Esophagus squamous epithelium (tissue), 5 donors: ENCODE data around the gene REEP1. TPM values are rescaled to one million over a fixed set of nuclear protein-coding genes. Genes with fewer than 3 reads are reported as not detected.

Experiments
- DNase-seq: peaks from one replicate; lab custom pipeline; 2025; lab: John Stamatoyannopoulos, UW
- H3K27ac ChIP-seq, 4 donors: fragments of 200-600 bp; sonication (generic); one replicate each; pipeline ENCODE4 v1.5.1; 2016 to 2019; ENCODE audit warnings: mild to moderate bottlenecking in 1 of 4
- H3K27me3 ChIP-seq, 4 donors: fragments of 200-600 bp; sonication (generic); 1 replicate in 3 of 4; 2 replicates in 1 of 4; pipeline versions ENCODE4 v1.5.1 to v1.6.0; 2017 to 2021; ENCODE audit warnings: antibody characterized with exemption in 1 of 4
- H3K36me3 ChIP-seq, 3 donors: fragments of 200-600 bp; sonication (generic); one replicate each; pipeline ENCODE4 v1.5.1; 2016 to 2019
- H3K4me1 ChIP-seq, 3 donors: fragments of 200-600 bp; sonication (generic); one replicate each; pipeline ENCODE4 v1.5.1; 2017 to 2019
- H3K4me3 ChIP-seq, 4 donors: fragments of 200-600 bp; sonication (generic); 1 replicate in 3 of 4; 2 replicates in 1 of 4; pipeline ENCODE4 v1.5.1; 2016 to 2019; ENCODE audit warnings: mild to moderate bottlenecking in 2 of 4, moderate library complexity in 1 of 4
- H3K9me3 ChIP-seq, 3 donors: fragments of 200-600 bp; sonication (generic); one replicate each; pipeline ENCODE4 v1.5.1; 2016 to 2019
- POLR2A ChIP-seq, 4 donors: fragments of 450-650 bp; IDR thresholded peaks; one replicate each; pipeline ENCODE4 v1.6.1; 2017; ENCODE audit warnings: antibody characterized with exemption in 4 of 4, mild to moderate bottlenecking in 4 of 4, moderate library complexity in 3 of 4
- WGBS, 2 donors: methylation state at CpG; one replicate each; pipeline ENCODE4 v1.1.5; 2018; 5-methylcytosine and 5-hydroxymethylcytosine counted together
- intact Hi-C: fragments of 100-400 bp; cut with DNase I; formaldehyde crosslinking; loops from one replicate; pipeline ENCODE4 v1.15.0; 2022
- total RNA-seq, 4 donors: library from RNA; depleted of rRNA; stranded (reverse); fragments of >200 nt; gene quantifications; one replicate each; pipeline ENCODE4 v1.1.0, GENCODE V29; 2016
- TF ChIP-seq, protein P1 (sequence below), 6 experiments: fragments of 450-650 bp in 4 of 6; fragments of 200-600 bp in 2 of 6; sonication (generic) in 2 of 6; IDR thresholded peaks; one replicate each; pipeline ENCODE4 v1.5.1; 2016 to 2019; ENCODE audit warnings: antibody characterized with exemption in 6 of 6, mild to moderate bottlenecking in 4 of 6, moderate library complexity in 4 of 6
- donor health status: DM: yes; HTN: yes; CAD: no.

REEP1 gene
- total RNA-seq, 4 donors from 2014 or later = 0.83 to 10.3 (median 2.0) TPM

DNA sequence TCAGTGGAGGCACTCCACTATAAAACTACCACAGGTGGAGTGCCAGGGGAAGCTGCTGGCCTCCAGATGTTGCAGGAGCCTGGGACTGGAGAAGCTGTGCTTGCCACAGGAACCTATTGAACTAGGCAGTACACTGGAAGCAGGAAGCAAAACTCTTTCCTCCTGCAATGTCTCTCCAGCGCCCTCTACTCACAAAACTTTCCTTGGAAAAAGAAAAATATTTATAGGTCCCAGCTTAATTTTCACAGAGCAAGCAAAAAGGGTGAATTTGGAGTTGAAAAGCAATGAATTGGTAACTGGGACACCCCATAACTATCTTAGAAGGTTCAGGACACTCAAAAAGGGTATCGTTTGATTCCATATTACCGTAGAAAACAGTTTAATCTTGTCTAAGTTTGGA, 33.2 kb upstream of the REEP1 start:
- no peaks in the 10 kb centered on the region for H3K27me3 ChIP-seq
- H3K9me3 ChIP-seq = no peaks in the 10 kb centered on the region
- H3K27ac ChIP-seq = no peak overlapping the region
- intact Hi-C loops = no loop called here
- no peak for DNase-seq
- H3K4me3 ChIP-seq = no peak overlapping the region
- TF ChIP-seq POLR2A (IDR thresholded peaks at IDR 0.05) = no peak
- TF ChIP-seq, protein P1, sequence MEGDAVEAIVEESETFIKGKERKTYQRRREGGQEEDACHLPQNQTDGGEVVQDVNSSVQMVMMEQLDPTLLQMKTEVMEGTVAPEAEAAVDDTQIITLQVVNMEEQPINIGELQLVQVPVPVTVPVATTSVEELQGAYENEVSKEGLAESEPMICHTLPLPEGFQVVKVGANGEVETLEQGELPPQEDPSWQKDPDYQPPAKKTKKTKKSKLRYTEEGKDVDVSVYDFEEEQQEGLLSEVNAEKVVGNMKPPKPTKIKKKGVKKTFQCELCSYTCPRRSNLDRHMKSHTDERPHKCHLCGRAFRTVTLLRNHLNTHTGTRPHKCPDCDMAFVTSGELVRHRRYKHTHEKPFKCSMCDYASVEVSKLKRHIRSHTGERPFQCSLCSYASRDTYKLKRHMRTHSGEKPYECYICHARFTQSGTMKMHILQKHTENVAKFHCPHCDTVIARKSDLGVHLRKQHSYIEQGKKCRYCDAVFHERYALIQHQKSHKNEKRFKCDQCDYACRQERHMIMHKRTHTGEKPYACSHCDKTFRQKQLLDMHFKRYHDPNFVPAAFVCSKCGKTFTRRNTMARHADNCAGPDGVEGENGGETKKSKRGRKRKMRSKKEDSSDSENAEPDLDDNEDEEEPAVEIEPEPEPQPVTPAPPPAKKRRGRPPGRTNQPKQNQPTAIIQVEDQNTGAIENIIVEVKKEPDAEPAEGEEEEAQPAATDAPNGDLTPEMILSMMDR (IDR thresholded peaks at IDR 0.05) = no peak
- H3K4me1 ChIP-seq = peaks cover 4 to 17% (median 9%) of the 10 kb centered on the region in 3 donors
- H3K36me3 ChIP-seq = no peaks in the 10 kb centered on the region
- 93% methylated on average over 3 of the region's 3 CpGs for WGBS, 2 donors

DNA sequence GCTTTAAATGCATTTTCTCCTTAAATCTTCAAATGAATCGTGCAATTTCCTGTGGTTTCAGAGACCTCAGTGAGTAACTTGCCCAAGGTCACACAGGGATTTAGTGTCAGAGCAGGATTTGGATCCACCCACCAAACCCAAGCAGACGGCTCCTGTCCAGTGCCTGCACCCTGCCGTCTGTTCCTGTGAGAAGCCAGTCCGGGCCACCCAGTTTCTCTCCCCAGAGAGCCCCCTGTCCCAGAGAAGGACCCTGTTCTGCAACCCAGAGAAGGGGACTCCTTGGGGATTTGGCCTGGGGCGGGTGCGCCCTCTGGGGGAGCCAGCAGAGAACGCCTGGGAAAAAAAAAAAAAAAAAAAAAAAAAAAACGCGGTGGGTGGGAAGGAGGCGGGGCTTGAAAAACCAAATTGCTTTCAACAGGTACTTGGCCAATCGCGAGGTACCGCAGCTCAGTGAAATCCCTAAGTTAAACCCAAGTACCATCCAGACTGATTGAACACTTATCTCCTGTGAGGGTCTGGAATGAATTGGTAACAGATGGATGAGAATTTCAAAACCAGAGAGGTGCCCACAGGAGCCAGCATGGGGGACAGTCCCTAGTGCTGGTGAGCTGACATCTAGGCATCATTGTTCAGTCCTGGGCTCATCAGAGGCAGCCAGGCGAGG, 30.9 kb upstream of the REEP1 start:
- H3K27ac ChIP-seq = no peak overlapping the region
- H3K36me3 ChIP-seq = no peaks in the 10 kb centered on the region
- intact Hi-C loops = loop anchor here (5.0 kb wide), 1 partner anchor 146 kb away; no protein-coding TSS in a partner anchor
- peak overlapping the region in 2 of 4 donors; percentile 22 to 46 for H3K4me3 ChIP-seq
- H3K9me3 ChIP-seq = no peaks in the 10 kb centered on the region
- H3K27me3 ChIP-seq = no peaks in the 10 kb centered on the region
- 6 to 7% methylated on average over 9 to 11 of the region's 14 CpGs for WGBS, 2 donors
- peaks cover 4 to 17% (median 9%) of the 10 kb centered on the region in 3 donors for H3K4me1 ChIP-seq
- TF ChIP-seq, protein P1 (IDR thresholded peaks at IDR 0.05) = peak in 5 of 6 experiments; percentile 27 to 49 (median 31)
- TF ChIP-seq POLR2A (IDR thresholded peaks at IDR 0.05) = no peak
- no peak for DNase-seq

DNA sequence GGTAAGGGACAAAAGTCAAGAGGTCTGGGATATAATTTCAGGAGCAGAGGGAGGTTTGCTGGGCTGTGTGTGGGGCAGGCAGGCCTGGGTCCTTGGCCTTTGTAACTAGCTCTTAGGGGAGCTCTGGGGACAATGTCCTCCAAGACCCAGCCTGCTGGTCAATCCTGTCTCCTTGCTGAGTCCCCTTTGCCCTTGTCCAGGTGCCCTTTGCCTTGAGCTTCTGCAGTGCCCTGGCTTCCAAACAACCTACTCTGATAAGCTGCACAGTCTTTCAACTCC, 30.0 kb upstream of the REEP1 start:
- no peak for DNase-seq
- Histone ChIP-seq H3K27me3 (no peaks in the 10 kb centered on the region), H3K9me3 (no peaks in the 10 kb centered on the region), H3K36me3 (no peaks in the 10 kb centered on the region), H3K4me3 (no peak overlapping the region), H3K27ac (no peak overlapping the region), H3K4me1 (peaks cover 4 to 11% (median 7%) of the 10 kb centered on the region in 3 donors)
- intact Hi-C loops = loop anchor here (5.0 kb wide), 1 partner anchor 145 kb away; no protein-coding TSS in a partner anchor
- TF ChIP-seq POLR2A (IDR thresholded peaks at IDR 0.05) = no peak
- TF ChIP-seq, protein P1 (IDR thresholded peaks at IDR 0.05) = no peak

DNA sequence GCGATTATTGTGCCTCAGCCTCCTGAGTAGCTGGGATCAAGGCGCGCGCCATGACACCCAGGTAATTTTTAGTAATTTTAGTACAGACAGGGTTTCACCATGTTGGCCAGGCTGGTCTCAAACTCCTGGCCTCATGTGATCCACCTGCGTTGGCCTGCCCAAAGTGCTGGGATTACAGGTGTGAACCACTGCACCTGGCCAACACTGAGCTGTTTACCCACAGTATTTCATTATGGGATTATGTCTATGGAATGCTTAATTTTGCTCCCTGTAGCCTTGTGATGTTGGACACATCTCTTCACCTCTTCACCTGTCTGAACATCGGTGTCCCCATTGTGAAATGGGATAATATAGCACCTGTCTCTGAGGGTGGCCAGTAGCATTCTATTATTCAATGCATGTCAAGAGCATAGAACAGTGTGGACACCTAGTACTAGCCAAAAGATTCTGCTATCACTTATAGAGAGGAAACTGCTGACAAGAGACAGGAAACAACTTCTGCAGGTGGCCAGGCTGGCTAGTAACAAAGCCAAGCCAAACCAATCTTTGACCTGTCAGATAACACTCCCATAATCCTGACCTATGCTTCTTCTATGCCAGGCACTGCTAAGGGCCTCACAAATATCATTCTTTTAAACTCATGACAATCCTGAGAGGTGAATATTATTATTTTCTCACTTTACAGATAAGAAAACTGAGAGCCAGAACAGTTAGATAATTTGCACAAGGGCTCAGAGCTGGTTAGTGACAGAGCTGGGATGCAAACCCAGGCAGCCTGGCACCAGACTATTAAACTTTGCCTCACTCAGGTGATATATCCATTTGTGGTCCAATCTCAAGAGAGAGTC, 29.4 kb upstream of the REEP1 start:
- Histone ChIP-seq H3K9me3 (no peaks in the 10 kb centered on the region), H3K27ac (no peak overlapping the region), H3K4me3 (no peak overlapping the region), H3K36me3 (no peaks in the 10 kb centered on the region), H3K27me3 (no peaks in the 10 kb centered on the region), H3K4me1 (peaks cover 4 to 11% (median 7%) of the 10 kb centered on the region in 3 donors)
- no peak for DNase-seq
- TF ChIP-seq, protein P1 (IDR thresholded peaks at IDR 0.05) = no peak
- no peak for TF ChIP-seq POLR2A (IDR thresholded peaks at IDR 0.05)
- intact Hi-C loops = loop anchor here (5.0 kb wide), 1 partner anchor 145 kb away; no protein-coding TSS in a partner anchor
- WGBS, 2 donors = 82 to 93% methylated on average over 1 to 2 of the region's 6 CpGs

DNA sequence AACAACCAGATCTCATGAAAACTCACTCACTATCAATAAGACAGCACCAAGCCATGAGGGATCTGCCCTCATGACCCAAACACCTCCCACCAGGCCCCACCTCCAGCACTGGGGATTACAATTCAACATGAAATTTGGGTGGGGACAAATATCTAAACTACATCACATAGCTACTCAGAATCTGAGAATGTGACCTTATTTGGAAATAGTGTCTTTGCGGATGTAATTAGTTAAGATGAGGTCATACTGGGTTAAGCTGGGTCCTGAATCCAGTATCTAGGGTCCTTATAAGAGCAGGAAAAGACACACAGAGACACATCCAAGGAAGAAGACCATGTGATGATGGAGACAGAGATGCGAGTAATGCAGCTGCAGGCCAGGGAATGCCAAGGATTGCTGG, 27.5 kb upstream of the REEP1 start:
- TF ChIP-seq POLR2A (IDR thresholded peaks at IDR 0.05) = no peak
- TF ChIP-seq, protein P1 (IDR thresholded peaks at IDR 0.05) = no peak
- intact Hi-C loops = loop anchor here (5.0 kb wide), 1 partner anchor 143 kb away; no protein-coding TSS in a partner anchor
- peaks cover 4 to 11% (median 7%) of the 10 kb centered on the region in 3 donors for H3K4me1 ChIP-seq
- DNase-seq = no peak
- no peak overlapping the region for H3K4me3 ChIP-seq
- H3K9me3 ChIP-seq = no peaks in the 10 kb centered on the region
- 85 to 95% methylated on average over 2 of the region's 2 CpGs for WGBS, 2 donors
- H3K36me3 ChIP-seq = no peaks in the 10 kb centered on the region
- no peak overlapping the region for H3K27ac ChIP-seq
- H3K27me3 ChIP-seq = no peaks in the 10 kb centered on the region
